ENCODE data around the gene VSIG2.

VSIG2 gene

GRCh38 chr11:124760806-124761205 is 8.8 kb upstream of the VSIG2 start:
- Histone ChIP-seq H2AFZ (ENCODE audit: low read depth, low read length) (no peak overlapping the region), H3K4me2 (ENCODE audit: insufficient read depth, low read length) (no peak overlapping the region), H3K27ac (ENCODE audit: low read length) (no peak overlapping the region), H3K4me3 (ENCODE audit: low read depth in 1 of 2, low read length in 2 of 2) (no peak overlapping the region), H3K9me3 (ENCODE audit: insufficient read depth, low read length, severe bottlenecking) (no peaks in the 10 kb centered on the region), H3K79me2 (ENCODE audit: insufficient read depth, low read length) (no peaks in the 10 kb centered on the region), H3K36me3 (ENCODE audit: insufficient read depth, low read length) (peaks cover 5% of the 10 kb centered on the region; the same call in 1 of the 2 replicates), H4K20me1 (ENCODE audit: insufficient read depth, low read length) (peaks cover 10% of the 10 kb centered on the region; the same call in 1 of the 2 replicates), H3K9ac (ENCODE audit: low read depth, low read length) (no peak overlapping the region), H3K4me1 (ENCODE audit: insufficient read depth, low read length) (no peaks in the 10 kb centered on the region), H3K27me3 (ENCODE audit: insufficient read depth, low read length, poor library complexity) (no peaks in the 10 kb centered on the region)
- TF ChIP-seq EZH2 (IDR thresholded peaks at IDR 0.05; ENCODE audit: borderline replicate concordance, low read depth, low read length, severe bottlenecking) (no peak), CTCF (IDR thresholded peaks at IDR 0.05; ENCODE audit: borderline replicate concordance, extremely low read depth, low read length, poor library complexity, severe bottlenecking) (no peak)
- DNase-seq (no peak), ATAC-seq (ENCODE audit: insufficient read depth, low read depth) (no peak)

- Histone ChIP-seq H3K9me3 (ENCODE audit: insufficient read depth, low read length, severe bottlenecking) (no peaks in the 10 kb centered on the region), H2AFZ (ENCODE audit: low read depth, low read length) (no peak overlapping the region), H3K9ac (ENCODE audit: low read depth, low read length) (no peak overlapping the region), H3K79me2 (ENCODE audit: insufficient read depth, low read length) (no peaks in the 10 kb centered on the region), H3K27me3 (ENCODE audit: insufficient read depth, low read length, poor library complexity) (no peaks in the 10 kb centered on the region), H3K27ac (ENCODE audit: low read length) (no peak overlapping the region), H3K4me3 (ENCODE audit: low read depth in 1 of 2, low read length in 2 of 2) (no peak overlapping the region), H3K4me1 (ENCODE audit: insufficient read depth, low read length) (no peaks in the 10 kb centered on the region), H3K4me2 (ENCODE audit: insufficient read depth, low read length) (no peak overlapping the region), H3K36me3 (ENCODE audit: insufficient read depth, low read length) (peaks cover 5% of the 10 kb centered on the region; the same call in 1 of the 2 replicates), H4K20me1 (ENCODE audit: insufficient read depth, low read length) (peaks cover 10% of the 10 kb centered on the region; the same call in 1 of the 2 replicates)
- ATAC-seq (ENCODE audit: insufficient read depth, low read depth) (no peak), DNase-seq (no peak)
- TF ChIP-seq EZH2 (IDR thresholded peaks at IDR 0.05; ENCODE audit: borderline replicate concordance, low read depth, low read length, severe bottlenecking), result no peak
- TF ChIP-seq CTCF (IDR thresholded peaks at IDR 0.05; ENCODE audit: borderline replicate concordance, extremely low read depth, low read length, poor library complexity, severe bottlenecking), result no peak
These were observed 8.2 kb upstream of the VSIG2 start for GRCh38 chr11:124760205-124760652.

- Histone ChIP-seq H3K4me2 (ENCODE audit: insufficient read depth, low read length) (no peak overlapping the region), H3K36me3 (ENCODE audit: insufficient read depth, low read length) (peaks cover under 1% of the 10 kb centered on the region; the same call in 1 of the 2 replicates), H4K20me1 (ENCODE audit: insufficient read depth, low read length) (peaks cover 10% of the 10 kb centered on the region; the same call in 1 of the 2 replicates), H3K9me3 (ENCODE audit: insufficient read depth, low read length, severe bottlenecking) (no peaks in the 10 kb centered on the region), H3K4me3 (ENCODE audit: low read depth in 1 of 2, low read length in 2 of 2) (no peak overlapping the region), H3K27ac (ENCODE audit: low read length) (no peak overlapping the region), H3K9ac (ENCODE audit: low read depth, low read length) (no peak overlapping the region), H3K27me3 (ENCODE audit: insufficient read depth, low read length, poor library complexity) (no peaks in the 10 kb centered on the region), H3K79me2 (ENCODE audit: insufficient read depth, low read length) (no peaks in the 10 kb centered on the region), H3K4me1 (ENCODE audit: insufficient read depth, low read length) (no peaks in the 10 kb centered on the region), H2AFZ (ENCODE audit: low read depth, low read length) (no peak overlapping the region)
- no peak for ATAC-seq (ENCODE audit: insufficient read depth, low read depth)
- DNase-seq, result no peak
- TF ChIP-seq EZH2 (IDR thresholded peaks at IDR 0.05; ENCODE audit: borderline replicate concordance, low read depth, low read length, severe bottlenecking), result no peak
- no peak for TF ChIP-seq CTCF (IDR thresholded peaks at IDR 0.05; ENCODE audit: borderline replicate concordance, extremely low read depth, low read length, poor library complexity, severe bottlenecking)
These were observed 7.5 kb upstream of the VSIG2 start for GRCh38 chr11:124759266-124760204.

Measured in DND-41 (cell line).